Vagina (tissue), 2 donors: ENCODE data around the gene TIMP3.

Experiments
- POLR2A ChIP-seq, 2 donors: fragments of 450-650 bp; IDR thresholded peaks; one replicate each; pipeline ENCODE4 v1.6.1; 2017; ENCODE audit warnings: antibody characterized with exemption in 2 of 2, mild to moderate bottlenecking in 2 of 2, moderate library complexity in 2 of 2
- TF ChIP-seq, protein P1 (sequence below), 3 experiments: fragments of 450-650 bp in 2 of 3; fragments of 200-600 bp in 1 of 3; sonication (generic) in 1 of 3; IDR thresholded peaks; one replicate each; pipeline ENCODE4 v1.5.1; 2017 to 2019; ENCODE audit warnings: antibody characterized with exemption in 3 of 3, mild to moderate bottlenecking in 2 of 3, moderate library complexity in 2 of 3

DNA sequence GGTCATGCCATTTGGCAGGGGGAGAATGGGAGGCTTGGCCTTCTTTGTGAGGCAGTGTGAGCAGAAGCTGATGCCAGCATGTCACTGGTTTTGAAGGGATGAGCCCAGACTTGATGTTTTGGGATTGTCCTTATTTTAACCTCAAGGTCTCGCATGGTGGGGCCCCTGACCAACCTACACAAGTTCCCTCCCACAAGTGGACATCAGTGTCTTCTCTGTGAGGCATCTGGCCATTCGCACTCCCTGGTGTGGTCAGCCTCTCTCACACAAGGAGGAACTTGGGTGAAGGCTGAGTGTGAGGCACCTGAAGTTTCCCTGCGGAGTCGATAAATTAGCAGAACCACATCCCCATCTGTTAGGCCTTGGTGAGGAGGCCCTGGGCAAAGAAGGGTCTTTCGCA is 59.8 kb downstream of the TIMP3 start:
- TF ChIP-seq, protein P1, sequence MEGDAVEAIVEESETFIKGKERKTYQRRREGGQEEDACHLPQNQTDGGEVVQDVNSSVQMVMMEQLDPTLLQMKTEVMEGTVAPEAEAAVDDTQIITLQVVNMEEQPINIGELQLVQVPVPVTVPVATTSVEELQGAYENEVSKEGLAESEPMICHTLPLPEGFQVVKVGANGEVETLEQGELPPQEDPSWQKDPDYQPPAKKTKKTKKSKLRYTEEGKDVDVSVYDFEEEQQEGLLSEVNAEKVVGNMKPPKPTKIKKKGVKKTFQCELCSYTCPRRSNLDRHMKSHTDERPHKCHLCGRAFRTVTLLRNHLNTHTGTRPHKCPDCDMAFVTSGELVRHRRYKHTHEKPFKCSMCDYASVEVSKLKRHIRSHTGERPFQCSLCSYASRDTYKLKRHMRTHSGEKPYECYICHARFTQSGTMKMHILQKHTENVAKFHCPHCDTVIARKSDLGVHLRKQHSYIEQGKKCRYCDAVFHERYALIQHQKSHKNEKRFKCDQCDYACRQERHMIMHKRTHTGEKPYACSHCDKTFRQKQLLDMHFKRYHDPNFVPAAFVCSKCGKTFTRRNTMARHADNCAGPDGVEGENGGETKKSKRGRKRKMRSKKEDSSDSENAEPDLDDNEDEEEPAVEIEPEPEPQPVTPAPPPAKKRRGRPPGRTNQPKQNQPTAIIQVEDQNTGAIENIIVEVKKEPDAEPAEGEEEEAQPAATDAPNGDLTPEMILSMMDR (IDR thresholded peaks at IDR 0.05): no peak
- TF ChIP-seq POLR2A (IDR thresholded peaks at IDR 0.05): no peak
